Measurements from ENCODE around the gene KLHL29.

DNA sequence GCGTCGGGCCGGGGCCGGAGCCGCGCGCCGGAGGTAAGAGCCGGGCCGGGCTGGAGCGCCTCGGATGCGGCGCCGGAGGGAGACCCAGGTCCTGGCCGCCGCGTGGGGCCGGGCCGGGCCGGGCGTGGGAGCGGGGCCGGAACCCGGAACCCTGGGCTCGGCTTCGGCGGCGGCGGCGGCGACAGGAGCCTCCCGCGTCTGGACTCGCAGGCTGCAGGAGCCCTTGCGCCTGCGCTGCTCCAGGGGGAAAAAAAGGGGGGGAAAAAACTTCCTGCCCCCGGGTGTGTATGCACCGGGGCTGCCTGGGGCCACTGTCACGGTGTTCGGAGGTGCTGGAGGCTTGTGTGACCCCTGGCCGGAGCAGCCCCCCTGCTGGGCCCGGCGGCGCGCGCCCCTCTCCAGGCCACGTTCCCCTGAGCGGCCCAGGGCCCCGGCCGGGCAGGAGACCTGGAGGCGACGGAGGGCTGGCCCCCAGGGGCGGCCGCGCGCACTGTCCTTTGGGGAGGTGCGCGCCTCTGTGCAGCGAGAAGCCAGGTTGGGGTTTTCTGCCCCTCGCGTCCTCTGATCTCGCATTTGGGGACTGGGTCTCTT lies 864 bp downstream of the KLHL29 start:
- TF ChIP-seq, protein P1, sequence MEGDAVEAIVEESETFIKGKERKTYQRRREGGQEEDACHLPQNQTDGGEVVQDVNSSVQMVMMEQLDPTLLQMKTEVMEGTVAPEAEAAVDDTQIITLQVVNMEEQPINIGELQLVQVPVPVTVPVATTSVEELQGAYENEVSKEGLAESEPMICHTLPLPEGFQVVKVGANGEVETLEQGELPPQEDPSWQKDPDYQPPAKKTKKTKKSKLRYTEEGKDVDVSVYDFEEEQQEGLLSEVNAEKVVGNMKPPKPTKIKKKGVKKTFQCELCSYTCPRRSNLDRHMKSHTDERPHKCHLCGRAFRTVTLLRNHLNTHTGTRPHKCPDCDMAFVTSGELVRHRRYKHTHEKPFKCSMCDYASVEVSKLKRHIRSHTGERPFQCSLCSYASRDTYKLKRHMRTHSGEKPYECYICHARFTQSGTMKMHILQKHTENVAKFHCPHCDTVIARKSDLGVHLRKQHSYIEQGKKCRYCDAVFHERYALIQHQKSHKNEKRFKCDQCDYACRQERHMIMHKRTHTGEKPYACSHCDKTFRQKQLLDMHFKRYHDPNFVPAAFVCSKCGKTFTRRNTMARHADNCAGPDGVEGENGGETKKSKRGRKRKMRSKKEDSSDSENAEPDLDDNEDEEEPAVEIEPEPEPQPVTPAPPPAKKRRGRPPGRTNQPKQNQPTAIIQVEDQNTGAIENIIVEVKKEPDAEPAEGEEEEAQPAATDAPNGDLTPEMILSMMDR (IDR thresholded peaks at IDR 0.05 in 2 of 3, conservative IDR thresholded peaks at IDR 0.05 in 1 of 3; ENCODE audit: borderline replicate concordance in 1 of 3, insufficient read depth in 1 of 3, low read depth in 2 of 3, low read length in 2 of 3), result no peak
- TF ChIP-seq POLR2AphosphoS5 (IDR thresholded peaks at IDR 0.05; ENCODE audit: low read depth, low read length), result no peak
